Measurements from ENCODE around the gene VCL. TPM values are rescaled to one million over a fixed set of nuclear protein-coding genes. Genes with fewer than 3 reads are reported as not detected.

Gene VCL
- total RNA-seq, 1 experiment from 2014 or later, result 291 TPM

GRCh38 chr10:73968098-73968521 lies 29.8 kb upstream of the VCL start:
- H3K9ac ChIP-seq (ENCODE audit: extremely low read depth, insufficient read length, low read length), result no peak overlapping the region
- no peak overlapping the region for H3K4me2 ChIP-seq (ENCODE audit: insufficient read depth, insufficient read length, low read length)
- H2BK5ac ChIP-seq (ENCODE audit: insufficient read length, low read length), result no peak overlapping the region
- no peaks in the 10 kb centered on the region for H3K9me3 ChIP-seq (ENCODE audit: control insufficient read depth, low read depth, low read length)
- H3K23me2 ChIP-seq (ENCODE audit: insufficient read length, low read depth, low read length, poor library complexity, severe bottlenecking), result no peaks in the 10 kb centered on the region
- H2BK15ac ChIP-seq (ENCODE audit: low read depth, low read length), result no peak overlapping the region
- H4K8ac ChIP-seq (replicated peaks; ENCODE audit: insufficient read length, low read depth, low read length), result no peak overlapping the region
- no peak overlapping the region for H4K5ac ChIP-seq (ENCODE audit: insufficient read length, low read depth, low read length)
- peak overlapping the region; percentile 77 for H3K18ac ChIP-seq (ENCODE audit: insufficient read length, low read depth, low read length)
- peak overlapping the region; percentile 81; the same call in 1 of the 2 replicates for H3K4ac ChIP-seq (ENCODE audit: low read depth, low read length)
- TF ChIP-seq CTCF (conservative IDR thresholded peaks at IDR 0.05), result no peak
- DNase-seq, result no peak
- H3K4me3 Mint-ChIP-seq, result peak overlapping the region in 1 of 2 experiments; percentile 67; a peak in 3 of 5 replicates
- H3K36me3 Mint-ChIP-seq (ENCODE audit: insufficient read depth in 1 of 3, low read depth in 3 of 3), result no peaks in the 10 kb centered on the region
- no peak overlapping the region for H4K91ac ChIP-seq (ENCODE audit: insufficient read length, low read depth, low read length)
- peaks cover 9% of the 10 kb centered on the region; the same call in 1 of the 2 replicates for H3K4me1 ChIP-seq (ENCODE audit: insufficient read depth, low read length)
- H3T11ph ChIP-seq (ENCODE audit: low read length), result peak overlapping the region; percentile 8
- peak overlapping the region; percentile 98 for H3K27ac ChIP-seq (ENCODE audit: insufficient read length, low read depth, low read length)
- no peaks in the 10 kb centered on the region for H3K9me3 Mint-ChIP-seq
- H4K20me1 ChIP-seq (ENCODE audit: control insufficient read depth, insufficient read depth, insufficient read length), result no peaks in the 10 kb centered on the region
- H2AFZ ChIP-seq (ENCODE audit: low read length), result no peak overlapping the region
- peak overlapping the region; percentile 99 to 100 (median 100) for H3K27ac Mint-ChIP-seq
- peak overlapping the region; percentile 67; the same call in 1 of the 2 replicates for H3K14ac ChIP-seq (ENCODE audit: insufficient read depth, low read length)
- no peaks in the 10 kb centered on the region for H3K79me2 ChIP-seq (ENCODE audit: insufficient read depth, low read length)
- H3K79me1 ChIP-seq (ENCODE audit: insufficient read depth, low read depth, low read length, poor library complexity, severe bottlenecking), result no peaks in the 10 kb centered on the region
- peaks cover 51 to 73% of the 10 kb centered on the region in 2 experiments for H3K4me1 Mint-ChIP-seq
- no peak overlapping the region for H3K23ac ChIP-seq (ENCODE audit: insufficient read length, low read depth, low read length)
- WGBS (ENCODE audit: extremely low coverage, insufficient read length, low lambda C conversion rate), result no CpG with 5 or more reads among the region's 6 CpGs
- peak overlapping the region; percentile 54 for H2BK120ac ChIP-seq (ENCODE audit: low read depth, low read length, poor library complexity, severe bottlenecking)
- no peaks in the 10 kb centered on the region for H3K27me3 ChIP-seq (ENCODE audit: insufficient read depth, low read length)
- peak overlapping the region; percentile 52 for H2BK12ac ChIP-seq (ENCODE audit: insufficient read length, low read depth, low read length)
- H2AK5ac ChIP-seq (ENCODE audit: insufficient read length, low read length), result no peak overlapping the region
- H3K56ac ChIP-seq (ENCODE audit: insufficient read length, low read depth, low read length), result no peak overlapping the region
- H3K27me3 Mint-ChIP-seq (ENCODE audit: low read depth), result no peaks in the 10 kb centered on the region
- H2BK20ac ChIP-seq (ENCODE audit: low read depth, low read length, poor library complexity, severe bottlenecking), result no peak overlapping the region

Measured in H9 (cell line).